ENCODE data around the gene FAU.

FAU gene

DNA sequence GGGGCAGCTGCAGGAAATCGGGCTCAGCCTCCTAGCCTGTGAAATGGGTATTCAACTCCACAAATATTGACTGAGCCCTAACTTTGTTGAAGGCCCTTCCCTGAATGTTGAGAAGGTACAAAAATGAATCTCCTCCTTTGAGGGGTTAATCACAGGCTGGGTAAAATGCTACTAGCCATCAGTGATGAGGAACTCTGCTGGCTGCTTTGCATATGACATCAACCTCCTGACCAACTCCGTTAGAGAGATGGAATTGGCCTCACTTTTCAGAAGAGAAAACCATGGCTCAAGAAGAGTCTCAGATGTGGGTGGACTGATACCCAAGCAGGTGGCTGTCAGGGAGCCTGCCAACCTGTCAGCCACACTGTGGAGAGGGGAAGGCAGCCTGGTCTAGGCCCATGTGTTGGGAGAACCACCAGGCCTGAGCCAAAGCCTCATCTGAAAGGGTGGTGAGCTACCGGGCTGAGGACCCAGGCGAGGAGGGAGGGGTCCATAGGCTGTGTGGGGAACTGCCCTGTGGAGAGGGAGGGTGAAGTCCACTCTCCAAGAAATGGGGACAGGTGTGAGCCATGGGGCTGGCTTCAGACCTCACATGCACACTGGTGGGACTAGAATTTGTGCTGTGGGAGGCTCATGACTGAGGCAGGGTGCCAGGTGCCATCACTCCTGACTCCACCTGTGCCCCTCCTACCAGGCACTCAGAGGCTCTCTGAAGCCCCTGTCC lies 49.9 kb downstream of the FAU start:
- no peak for DNase-seq

All from NCI-H1105 treated with DMSO at 0.1 percent for 48 hours (cell line).